OCI-LY3 (cell line): ENCODE measurements around the gene ANK2.

ENCODE experiments used
- H2AFZ ChIP-seq: fragments of 200-600, 300-600 bp; shearing (Covaris generic); 2 replicates; pipeline ENCODE4 v1.6.0; 2014; ENCODE audit warnings: antibody characterized with exemption, low read depth, low read length
- H3K27ac ChIP-seq: fragments of 200-600, 300-600 bp; sonication (generic); 2 replicates; pipeline ENCODE4 v1.5.1; 2014; ENCODE audit warnings: mild to moderate bottlenecking, low read length, moderate library complexity, mixed read lengths
- H3K27me3 ChIP-seq: fragments of 200-600, 300-600 bp; sonication (generic); 2 replicates; pipeline ENCODE4 v1.6.1; 2014; ENCODE audit warnings: low read depth, low read length, mixed read lengths
- H3K36me3 ChIP-seq: fragments of 200-600, 300-600 bp; sonication (generic); replicated peaks from 2 replicates; pipeline ENCODE3; 2014; ENCODE audit warnings: low read depth, low read length, mixed read lengths
- H3K4me1 ChIP-seq: fragments of 300-600, 200-600 bp; sonication (generic); 2 replicates; pipeline ENCODE4 v1.6.1; 2014; ENCODE audit warnings: low read length, mixed read lengths
- H3K4me2 ChIP-seq: fragments of 200-600, 300-600 bp; sonication (generic); 2 replicates; pipeline ENCODE4 v1.6.1; 2014; ENCODE audit warnings: low read length, mixed read lengths
- H3K4me3 ChIP-seq: fragments of 300-600, 200-600 bp; sonication (generic); 2 replicates; pipeline ENCODE4 v1.5.1; 2014; ENCODE audit warnings: antibody characterized with exemption, mild to moderate bottlenecking, low read length, moderate library complexity
- H3K79me2 ChIP-seq: fragments of 300-600, 200-600 bp; shearing (Covaris generic); 2 replicates; pipeline ENCODE4 v1.6.1; 2014; ENCODE audit warnings: mild to moderate bottlenecking, low read length, mixed read lengths
- H3K9ac ChIP-seq: fragments of 300-600, 200-600 bp; shearing (Covaris generic); 2 replicates; pipeline ENCODE4 v1.6.0; 2014; ENCODE audit warnings: mild to moderate bottlenecking, low read length, moderate library complexity
- H3K9me3 ChIP-seq: fragments of 200-600, 300-600 bp; shearing (Covaris generic); 2 replicates; pipeline ENCODE4 v1.6.1; 2014; ENCODE audit warnings: low read length, mixed read lengths; ENCODE audit not compliant: insufficient read depth
- H4K20me1 ChIP-seq: fragments of 200-600, 300-600 bp; sonication (generic); 2 replicates; pipeline ENCODE4 v1.6.1; 2016; ENCODE audit warnings: low read length, mixed read lengths; ENCODE audit not compliant: insufficient read depth
- EZH2phosphoT487 ChIP-seq: fragments of 200-600 bp; shearing (Covaris generic); IDR thresholded peaks from 2 replicates; pipeline ENCODE4 v1.6.1; 2018; ENCODE audit warnings: antibody characterized with exemption, mixed run types, low read depth
- TF ChIP-seq, protein P1 (sequence below): fragments of 200-600, 300-600 bp; sonication (generic); IDR thresholded peaks from 2 replicates; pipeline ENCODE4 v1.5.1; 2014; ENCODE audit warnings: antibody characterized with exemption, low read length, low read depth

Gene ANK2

DNA sequence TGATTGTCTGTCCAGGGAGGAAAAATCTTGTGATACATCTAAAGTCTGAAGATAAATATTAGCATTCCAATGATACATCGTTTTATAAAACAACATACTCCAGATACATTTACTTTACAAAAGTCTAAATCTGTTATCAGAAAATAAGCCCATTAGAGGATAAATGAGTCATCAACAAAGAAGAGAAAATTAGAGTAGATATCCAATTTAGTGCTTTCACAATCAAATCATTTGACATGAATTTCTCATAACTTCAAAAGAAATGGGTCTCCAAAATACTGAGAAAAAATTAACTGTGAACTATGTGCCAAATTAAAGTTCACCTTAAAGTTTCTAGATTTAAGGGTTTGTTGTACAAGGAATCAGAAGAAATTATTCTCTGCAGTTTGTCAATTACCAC, 213.8 kb downstream of the ANK2 start:
- no peak overlapping the region for H2AFZ ChIP-seq
- H3K27me3 ChIP-seq: no peaks in the 10 kb centered on the region
- H3K36me3 ChIP-seq: no peaks in the 10 kb centered on the region
- no peak overlapping the region for H3K4me3 ChIP-seq
- no peaks in the 10 kb centered on the region for H3K4me1 ChIP-seq
- TF ChIP-seq, protein P1, sequence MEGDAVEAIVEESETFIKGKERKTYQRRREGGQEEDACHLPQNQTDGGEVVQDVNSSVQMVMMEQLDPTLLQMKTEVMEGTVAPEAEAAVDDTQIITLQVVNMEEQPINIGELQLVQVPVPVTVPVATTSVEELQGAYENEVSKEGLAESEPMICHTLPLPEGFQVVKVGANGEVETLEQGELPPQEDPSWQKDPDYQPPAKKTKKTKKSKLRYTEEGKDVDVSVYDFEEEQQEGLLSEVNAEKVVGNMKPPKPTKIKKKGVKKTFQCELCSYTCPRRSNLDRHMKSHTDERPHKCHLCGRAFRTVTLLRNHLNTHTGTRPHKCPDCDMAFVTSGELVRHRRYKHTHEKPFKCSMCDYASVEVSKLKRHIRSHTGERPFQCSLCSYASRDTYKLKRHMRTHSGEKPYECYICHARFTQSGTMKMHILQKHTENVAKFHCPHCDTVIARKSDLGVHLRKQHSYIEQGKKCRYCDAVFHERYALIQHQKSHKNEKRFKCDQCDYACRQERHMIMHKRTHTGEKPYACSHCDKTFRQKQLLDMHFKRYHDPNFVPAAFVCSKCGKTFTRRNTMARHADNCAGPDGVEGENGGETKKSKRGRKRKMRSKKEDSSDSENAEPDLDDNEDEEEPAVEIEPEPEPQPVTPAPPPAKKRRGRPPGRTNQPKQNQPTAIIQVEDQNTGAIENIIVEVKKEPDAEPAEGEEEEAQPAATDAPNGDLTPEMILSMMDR: no peak
- no peak for TF ChIP-seq EZH2phosphoT487
- no peaks in the 10 kb centered on the region for H3K9me3 ChIP-seq
- no peaks in the 10 kb centered on the region for H4K20me1 ChIP-seq
- no peaks in the 10 kb centered on the region for H3K79me2 ChIP-seq
- H3K9ac ChIP-seq: no peak overlapping the region
- no peak overlapping the region for H3K4me2 ChIP-seq
- H3K27ac ChIP-seq: no peak overlapping the region

DNA sequence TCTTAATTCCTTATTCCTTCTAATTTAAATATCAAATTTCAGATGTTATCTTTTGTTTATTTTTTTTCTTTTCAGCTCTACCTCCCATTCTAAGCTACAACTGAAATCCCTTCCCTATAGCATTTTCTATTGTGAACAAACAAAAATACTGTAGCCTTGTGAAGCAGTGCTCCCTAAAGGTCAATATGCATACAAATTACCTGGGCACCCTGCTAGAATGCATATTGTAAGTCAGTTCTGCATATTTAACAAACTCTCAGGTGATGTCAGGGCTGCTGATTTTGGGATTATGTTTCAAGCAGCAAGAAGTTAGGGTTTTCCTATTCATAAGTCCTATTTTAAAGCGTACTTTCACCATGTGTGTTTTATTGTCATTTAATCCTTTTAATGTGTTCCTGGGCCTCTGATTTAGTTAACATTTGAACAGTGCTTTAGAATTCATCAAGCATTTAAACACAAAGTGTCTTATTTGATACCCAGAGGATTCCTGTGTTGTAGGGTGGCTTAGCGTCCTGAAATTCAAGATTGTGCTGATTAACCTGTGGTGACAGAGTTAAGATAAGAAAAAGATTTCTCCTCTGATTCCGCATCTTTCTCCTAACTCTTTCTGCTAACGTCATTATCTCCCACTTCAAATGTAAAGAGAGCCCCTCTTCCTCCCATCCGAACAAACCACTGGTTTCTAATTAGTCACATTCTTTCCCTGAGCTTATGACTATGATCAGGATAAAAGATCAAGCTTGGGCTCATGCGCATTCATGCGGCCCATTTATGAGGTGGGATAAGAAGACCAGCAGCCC, 221.3 kb downstream of the ANK2 start:
- Histone ChIP-seq H3K4me3 (no peak overlapping the region), H3K9ac (no peak overlapping the region), H3K9me3 (no peaks in the 10 kb centered on the region), H3K27me3 (no peaks in the 10 kb centered on the region), H3K4me1 (no peaks in the 10 kb centered on the region), H3K36me3 (no peaks in the 10 kb centered on the region), H3K4me2 (no peak overlapping the region), H3K27ac (no peak overlapping the region), H3K79me2 (no peaks in the 10 kb centered on the region), H2AFZ (no peak overlapping the region), H4K20me1 (no peaks in the 10 kb centered on the region)
- no peak for TF ChIP-seq EZH2phosphoT487
- TF ChIP-seq, protein P1: no peak

DNA sequence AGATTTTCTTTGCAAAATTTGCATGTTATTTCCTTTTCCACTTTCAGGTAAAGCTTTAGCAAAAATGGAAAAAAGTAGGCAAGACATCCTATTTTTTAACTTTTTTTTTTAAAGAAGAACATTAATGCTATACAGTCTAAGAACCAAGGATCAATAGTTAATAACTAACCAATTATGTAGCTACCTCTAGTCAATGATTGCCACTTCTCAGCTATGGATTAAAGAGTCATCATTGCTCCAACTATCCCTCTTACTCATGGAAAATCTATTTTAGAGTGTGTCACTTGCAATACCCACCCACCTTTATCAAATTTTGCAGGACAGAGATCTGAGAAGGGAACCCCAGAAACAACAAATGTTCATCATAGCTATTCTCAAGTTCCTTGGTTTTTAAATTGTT, 223.1 kb downstream of the ANK2 start:
- Histone ChIP-seq H3K9me3 (no peaks in the 10 kb centered on the region), H3K4me2 (no peak overlapping the region), H3K4me3 (no peak overlapping the region), H3K36me3 (no peaks in the 10 kb centered on the region), H3K27me3 (no peaks in the 10 kb centered on the region), H3K4me1 (no peaks in the 10 kb centered on the region), H3K9ac (no peak overlapping the region), H3K27ac (no peak overlapping the region), H3K79me2 (no peaks in the 10 kb centered on the region), H4K20me1 (no peaks in the 10 kb centered on the region), H2AFZ (no peak overlapping the region)
- TF ChIP-seq, protein P1: no peak
- TF ChIP-seq EZH2phosphoT487: no peak

DNA sequence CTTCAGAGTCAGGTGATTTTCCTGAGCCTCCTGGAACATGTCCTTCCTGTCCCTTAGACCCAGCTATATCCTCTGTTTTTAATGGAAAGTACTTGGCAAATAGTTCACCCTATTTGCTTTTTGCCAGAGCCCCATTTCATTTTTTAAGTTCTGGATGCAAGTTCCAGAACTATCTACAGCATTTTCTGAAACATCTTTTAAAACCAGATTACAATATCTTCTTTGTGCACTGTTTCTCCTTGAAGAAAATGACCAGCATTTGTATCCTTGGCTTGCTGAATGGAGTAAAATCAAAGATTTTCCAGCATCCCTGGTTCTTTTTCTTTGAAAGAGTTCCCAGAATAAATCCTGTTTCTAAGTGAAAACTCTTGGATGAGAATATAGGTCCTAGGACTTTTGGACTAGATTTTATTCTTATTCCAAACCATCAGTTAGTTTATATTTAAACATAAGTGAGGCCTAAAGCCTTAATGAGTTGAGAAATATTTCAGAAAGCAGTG, 224.3 kb downstream of the ANK2 start:
- no peaks in the 10 kb centered on the region for H3K9me3 ChIP-seq
- no peak overlapping the region for H2AFZ ChIP-seq
- no peak overlapping the region for H3K9ac ChIP-seq
- no peak for TF ChIP-seq EZH2phosphoT487
- TF ChIP-seq, protein P1: no peak
- H3K27ac ChIP-seq: no peak overlapping the region
- H3K36me3 ChIP-seq: no peaks in the 10 kb centered on the region
- no peaks in the 10 kb centered on the region for H3K4me1 ChIP-seq
- H3K79me2 ChIP-seq: no peaks in the 10 kb centered on the region
- no peaks in the 10 kb centered on the region for H4K20me1 ChIP-seq
- H3K4me2 ChIP-seq: no peak overlapping the region
- H3K27me3 ChIP-seq: no peaks in the 10 kb centered on the region
- no peak overlapping the region for H3K4me3 ChIP-seq
